ENCODE measurements around the gene CAPSL.

DNA sequence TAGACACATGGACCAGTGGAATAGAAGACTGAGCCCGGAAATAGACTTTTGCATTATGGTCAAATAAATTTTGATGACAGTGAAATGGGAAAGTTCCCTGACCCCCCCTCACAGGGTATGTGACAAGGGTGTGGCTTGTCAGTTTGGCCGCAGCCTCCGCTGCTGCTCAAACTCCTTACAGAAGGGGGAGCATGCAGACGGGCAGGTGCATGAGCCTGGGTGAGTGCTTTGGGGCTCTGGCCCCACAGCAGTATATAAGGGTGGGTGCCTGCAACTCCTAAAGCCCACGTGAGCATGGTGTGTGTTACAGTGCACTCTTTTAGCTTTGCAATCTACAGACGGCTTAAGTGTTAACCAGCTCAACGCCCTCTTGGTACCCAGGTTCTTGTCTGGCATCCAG lies 21.9 kb upstream of the CAPSL start:
- TF ChIP-seq, protein P1, sequence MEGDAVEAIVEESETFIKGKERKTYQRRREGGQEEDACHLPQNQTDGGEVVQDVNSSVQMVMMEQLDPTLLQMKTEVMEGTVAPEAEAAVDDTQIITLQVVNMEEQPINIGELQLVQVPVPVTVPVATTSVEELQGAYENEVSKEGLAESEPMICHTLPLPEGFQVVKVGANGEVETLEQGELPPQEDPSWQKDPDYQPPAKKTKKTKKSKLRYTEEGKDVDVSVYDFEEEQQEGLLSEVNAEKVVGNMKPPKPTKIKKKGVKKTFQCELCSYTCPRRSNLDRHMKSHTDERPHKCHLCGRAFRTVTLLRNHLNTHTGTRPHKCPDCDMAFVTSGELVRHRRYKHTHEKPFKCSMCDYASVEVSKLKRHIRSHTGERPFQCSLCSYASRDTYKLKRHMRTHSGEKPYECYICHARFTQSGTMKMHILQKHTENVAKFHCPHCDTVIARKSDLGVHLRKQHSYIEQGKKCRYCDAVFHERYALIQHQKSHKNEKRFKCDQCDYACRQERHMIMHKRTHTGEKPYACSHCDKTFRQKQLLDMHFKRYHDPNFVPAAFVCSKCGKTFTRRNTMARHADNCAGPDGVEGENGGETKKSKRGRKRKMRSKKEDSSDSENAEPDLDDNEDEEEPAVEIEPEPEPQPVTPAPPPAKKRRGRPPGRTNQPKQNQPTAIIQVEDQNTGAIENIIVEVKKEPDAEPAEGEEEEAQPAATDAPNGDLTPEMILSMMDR (IDR thresholded peaks at IDR 0.05): no peak
- TF ChIP-seq POLR2A (IDR thresholded peaks at IDR 0.05) (no peak), POLR2AphosphoS5 (IDR thresholded peaks at IDR 0.05) (no peak)
